Stimulated activated CD8-positive, alpha-beta memory T cell treated with anti-CD3 and anti-CD28 coated beads, Interleukin-7, amount 100 ng/mL, for 24 hours (primary cell): ENCODE measurements around the gene CTBP2.

Source experiments
- DNase-seq: peaks from one replicate; pipeline ENCODE4 v3.0.0-alpha.2; 2020; ENCODE audit warnings: low read depth

CTBP2 gene

GRCh38 chr10:125125951-125126735, 34.2 kb downstream of the CTBP2 start:
- no peak for DNase-seq

DNA sequence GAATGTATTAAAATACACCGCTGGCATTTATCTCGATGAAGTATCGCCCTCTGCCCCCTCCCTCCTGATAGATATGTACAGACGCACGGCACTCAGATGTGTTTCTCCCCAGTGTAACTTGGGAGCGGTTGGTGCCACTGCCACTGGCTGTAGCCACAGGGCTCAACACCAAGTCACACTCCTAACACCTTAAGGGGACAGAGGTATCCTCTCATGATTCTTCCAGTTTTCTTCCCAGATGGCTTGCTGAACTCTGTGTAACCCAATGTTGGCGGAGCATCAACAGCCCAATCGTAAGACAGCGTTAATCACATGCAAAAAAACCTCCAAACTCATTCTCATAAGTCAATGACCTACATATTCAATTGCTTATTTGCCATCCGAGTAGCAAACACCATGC, 35.5 kb downstream of the CTBP2 start:
- DNase-seq, result no peak

DNA sequence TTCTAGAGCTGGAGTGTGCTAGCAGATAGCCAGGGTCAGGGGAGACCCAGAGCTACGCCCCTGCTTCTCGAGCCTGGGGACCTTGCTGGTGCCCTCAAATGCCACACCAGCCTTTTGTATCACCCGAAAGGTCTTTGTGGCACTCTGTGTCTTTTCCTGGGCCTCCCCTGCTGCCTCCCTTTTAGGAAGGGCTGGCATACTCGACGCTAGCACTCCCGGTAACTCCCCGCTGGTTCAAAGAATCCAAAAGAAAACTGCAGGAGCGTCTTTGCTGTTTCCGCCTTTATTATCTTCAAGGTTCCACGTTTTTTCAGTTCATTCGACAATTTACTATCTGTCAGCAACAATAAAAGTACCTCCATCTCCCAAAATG, 36.3 kb downstream of the CTBP2 start:
- DNase-seq, result no peak

- no peak for DNase-seq
Measured at GRCh38 chr10:125123476-125124114, 36.8 kb downstream of the CTBP2 start.

- no peak for DNase-seq
Measured at GRCh38 chr10:125122566-125122965, 37.8 kb downstream of the CTBP2 start.

DNA sequence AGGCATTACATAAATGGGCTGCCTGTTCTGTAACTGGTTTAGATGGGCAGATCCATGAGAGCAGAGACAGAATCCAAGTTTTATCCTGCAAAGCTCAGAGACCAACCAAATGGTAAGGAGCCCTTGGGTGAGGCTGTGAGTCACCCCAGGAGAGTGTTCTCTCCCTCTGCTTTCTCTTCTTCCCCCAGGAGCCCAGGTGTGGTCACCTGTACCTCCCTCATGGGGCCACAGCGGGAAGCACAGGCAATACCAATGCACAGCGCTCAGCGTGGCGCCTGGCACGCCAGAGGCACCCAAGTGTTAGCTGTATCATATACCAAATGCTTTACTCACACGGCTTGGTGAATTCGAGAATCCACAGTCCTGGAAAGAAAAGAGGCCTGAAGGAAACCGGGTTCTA, 39.4 kb downstream of the CTBP2 start:
- DNase-seq, result no peak

DNA sequence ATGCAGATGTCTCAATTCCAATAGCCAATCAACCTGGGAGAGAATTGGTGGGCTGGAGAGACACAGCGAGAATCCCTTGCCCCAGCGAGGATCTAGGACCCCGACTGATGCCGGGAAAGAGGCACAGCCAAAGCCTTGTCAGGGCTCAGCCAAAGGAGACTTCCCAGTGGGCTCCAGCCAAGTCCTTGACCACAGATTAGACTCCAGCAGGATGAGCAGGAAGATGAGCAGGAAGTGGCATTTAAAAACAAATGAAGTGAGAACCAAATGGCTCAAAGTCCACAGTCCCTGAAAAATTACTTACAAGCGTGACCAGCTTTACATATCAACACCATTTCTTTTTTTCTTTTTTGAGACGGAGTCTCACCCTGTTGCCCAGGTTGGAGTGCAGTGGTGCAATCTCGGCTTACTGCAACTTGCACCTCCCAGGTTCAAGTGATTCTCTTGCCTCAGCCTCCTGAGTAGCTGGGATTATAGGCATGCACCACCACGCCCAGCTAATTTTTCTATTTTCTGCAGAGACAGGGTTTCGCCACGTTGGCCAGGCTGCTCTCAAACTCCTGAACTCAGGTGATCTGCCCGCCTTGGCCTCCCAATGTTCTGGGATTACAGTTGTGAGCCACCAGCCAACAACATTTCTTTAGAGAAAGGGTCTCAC, 40.2 kb downstream of the CTBP2 start:
- no peak for DNase-seq

GRCh38 chr10:125118701-125119100, 41.7 kb downstream of the CTBP2 start:
- DNase-seq, result no peak

GRCh38 chr10:125118011-125118611, 42.3 kb downstream of the CTBP2 start:
- DNase-seq, result no peak

DNA sequence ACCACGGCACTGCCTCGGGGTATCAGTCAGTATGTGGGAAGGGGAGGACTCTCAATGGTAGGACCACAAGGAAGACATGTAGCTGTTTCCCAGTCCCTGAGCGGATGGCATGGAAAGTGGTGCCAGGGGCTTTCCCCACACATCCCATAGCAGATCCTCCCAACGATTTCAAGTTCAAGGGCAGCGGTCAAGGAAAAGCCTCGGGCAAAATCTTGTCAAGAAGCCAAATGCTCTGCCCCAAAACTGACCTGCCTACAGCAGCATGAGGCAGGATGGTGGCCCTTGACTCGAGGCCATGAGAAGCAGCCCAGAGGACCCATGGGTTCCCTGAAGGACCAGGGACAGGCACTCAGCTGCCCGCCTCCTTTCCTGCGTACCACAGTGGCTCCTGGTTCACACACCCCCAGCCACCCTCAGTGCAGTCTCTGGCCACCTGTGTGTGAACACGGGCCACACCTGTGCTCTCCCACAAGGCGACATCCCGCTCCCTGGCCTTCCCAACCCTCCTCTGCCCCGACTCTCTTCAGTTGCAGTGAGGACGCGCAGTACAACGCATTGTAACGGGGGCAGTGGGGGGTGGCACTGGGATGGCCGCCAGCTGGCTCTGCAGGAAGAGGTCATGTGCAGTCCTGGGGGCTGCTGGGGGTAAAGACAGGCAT, 43.6 kb downstream of the CTBP2 start:
- DNase-seq, result no peak

DNA sequence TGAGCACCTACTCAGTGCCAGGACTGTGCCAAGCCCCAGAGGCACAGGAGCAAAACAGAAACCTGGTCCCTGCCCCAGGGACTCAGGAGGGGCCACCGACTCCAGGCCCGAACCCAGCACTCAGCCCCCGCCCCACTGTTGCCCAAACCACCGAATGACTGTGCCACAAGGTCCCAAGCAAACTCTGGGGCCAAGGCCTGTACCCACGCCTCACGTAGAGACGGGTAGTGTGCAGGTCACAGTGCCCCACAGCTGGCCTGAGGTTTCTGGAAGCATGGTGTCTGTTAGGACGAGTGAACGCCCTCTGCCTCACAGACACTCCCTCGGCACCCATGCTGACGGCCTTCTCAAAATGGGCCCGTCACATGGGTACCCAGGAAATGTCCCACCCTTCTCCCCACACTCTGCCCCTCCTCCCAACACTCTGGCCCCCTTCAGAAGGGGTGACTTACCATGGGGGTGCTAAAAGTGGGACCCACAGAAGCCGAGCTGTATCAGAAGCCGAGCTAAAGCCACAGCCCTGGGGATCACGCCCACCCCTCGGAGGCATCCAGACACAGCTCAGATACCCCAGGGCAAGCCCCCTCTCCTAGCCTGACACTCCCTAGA, 44.2 kb downstream of the CTBP2 start:
- DNase-seq, result no peak

- DNase-seq, result no peak
Measured at GRCh38 chr10:125115409-125115808, 45.0 kb downstream of the CTBP2 start.

DNA sequence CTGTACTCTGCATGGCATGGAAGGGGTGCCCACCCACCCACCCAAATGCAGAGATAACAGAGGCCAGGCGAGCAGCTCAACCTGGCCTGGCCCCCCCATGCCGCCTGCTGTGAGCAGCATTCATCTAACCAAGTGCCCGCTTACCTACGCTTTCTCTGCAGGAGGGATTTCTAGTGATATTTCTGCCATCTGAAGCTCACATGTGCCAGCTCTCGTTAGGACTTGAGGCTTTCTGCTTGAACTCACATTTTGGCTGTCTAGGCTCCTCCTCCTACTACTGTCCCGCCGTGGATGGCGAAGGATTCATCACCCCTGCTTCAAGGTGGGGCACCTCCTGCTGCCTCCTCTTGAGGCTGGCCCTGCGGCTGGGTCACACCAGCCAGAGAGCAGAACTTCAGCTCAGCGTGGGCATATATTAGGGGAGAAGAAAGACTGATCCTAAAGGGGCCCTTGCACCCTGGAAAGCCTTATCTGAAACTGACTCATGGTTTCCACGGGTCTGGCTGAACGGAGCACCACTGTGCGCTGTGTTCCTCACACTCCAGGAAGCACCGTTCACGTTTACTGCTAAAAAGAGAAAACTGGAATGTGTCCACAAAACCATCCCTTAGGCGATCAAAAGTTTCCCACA, 45.5 kb downstream of the CTBP2 start:
- DNase-seq, result no peak

- no peak for DNase-seq
Measured at GRCh38 chr10:125113691-125114371, 46.5 kb downstream of the CTBP2 start.

GRCh38 chr10:125112697-125113494, 47.5 kb downstream of the CTBP2 start:
- DNase-seq, result no peak

GRCh38 chr10:125111118-125111727, 49.1 kb downstream of the CTBP2 start:
- no peak for DNase-seq

GRCh38 chr10:125107965-125108580, 52.3 kb downstream of the CTBP2 start:
- DNase-seq, result no peak

GRCh38 chr10:125107166-125107949, 53.0 kb downstream of the CTBP2 start:
- DNase-seq, result no peak
